SU-DHL-6 (cell line): Measurements from ENCODE around the gene CUX1.

Experiments used
- EZH2phosphoT487 ChIP-seq: fragments of 200-600 bp; sonication (generic), shearing (Covaris generic); conservative IDR thresholded peaks from 2 replicates; pipeline ENCODE4 v1.6.1; 2018; ENCODE audit warnings: mild to moderate bottlenecking, antibody characterized with exemption, low read length, moderate library complexity, mixed read lengths
- TF ChIP-seq, protein P1 (sequence below): fragments of 200-600 bp; sonication (generic); IDR thresholded peaks from one replicate; pipeline ENCODE4 v1.5.1; 2017; ENCODE audit warnings: antibody characterized with exemption, mild to moderate bottlenecking, low read length, moderate library complexity; ENCODE audit not compliant: insufficient read depth, poor library complexity, severe bottlenecking

DNA sequence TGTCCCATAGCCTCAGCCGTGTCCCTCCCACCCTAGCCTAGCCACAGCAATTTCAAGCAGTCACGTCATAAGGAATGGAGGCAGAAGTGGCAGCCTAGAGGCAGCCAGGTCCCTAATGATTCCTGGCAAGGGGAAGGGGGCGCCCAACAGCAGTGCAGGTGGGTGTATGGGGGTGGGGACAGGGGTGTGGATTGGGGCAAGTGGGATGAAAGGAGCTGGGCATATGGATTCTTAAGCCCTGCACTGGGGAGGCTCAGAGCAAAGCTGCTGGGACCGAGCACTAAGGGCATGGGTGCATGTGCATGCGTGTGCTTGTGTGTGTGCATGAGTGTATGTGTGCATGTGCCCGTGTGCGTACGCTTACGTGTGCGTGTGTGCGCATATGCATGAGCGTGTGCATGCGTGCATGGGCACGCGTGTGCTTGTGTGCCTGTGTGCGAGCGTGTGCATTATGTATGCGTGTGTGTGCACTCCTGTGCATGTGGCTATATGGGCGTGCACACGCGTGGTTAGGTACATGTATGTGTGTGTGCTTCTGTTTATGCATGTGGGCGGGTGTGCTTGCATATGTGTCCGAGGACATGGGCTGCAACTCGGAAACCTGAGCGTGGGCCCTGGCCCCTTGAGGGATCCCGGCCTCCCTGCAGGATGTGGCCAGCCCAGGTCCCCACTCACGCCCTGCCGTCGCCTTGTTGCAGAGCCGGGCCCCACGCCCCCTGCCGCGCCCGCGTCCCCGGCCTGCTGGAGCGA is 503.4 kb downstream of the CUX1 start:
- TF ChIP-seq, protein P1, sequence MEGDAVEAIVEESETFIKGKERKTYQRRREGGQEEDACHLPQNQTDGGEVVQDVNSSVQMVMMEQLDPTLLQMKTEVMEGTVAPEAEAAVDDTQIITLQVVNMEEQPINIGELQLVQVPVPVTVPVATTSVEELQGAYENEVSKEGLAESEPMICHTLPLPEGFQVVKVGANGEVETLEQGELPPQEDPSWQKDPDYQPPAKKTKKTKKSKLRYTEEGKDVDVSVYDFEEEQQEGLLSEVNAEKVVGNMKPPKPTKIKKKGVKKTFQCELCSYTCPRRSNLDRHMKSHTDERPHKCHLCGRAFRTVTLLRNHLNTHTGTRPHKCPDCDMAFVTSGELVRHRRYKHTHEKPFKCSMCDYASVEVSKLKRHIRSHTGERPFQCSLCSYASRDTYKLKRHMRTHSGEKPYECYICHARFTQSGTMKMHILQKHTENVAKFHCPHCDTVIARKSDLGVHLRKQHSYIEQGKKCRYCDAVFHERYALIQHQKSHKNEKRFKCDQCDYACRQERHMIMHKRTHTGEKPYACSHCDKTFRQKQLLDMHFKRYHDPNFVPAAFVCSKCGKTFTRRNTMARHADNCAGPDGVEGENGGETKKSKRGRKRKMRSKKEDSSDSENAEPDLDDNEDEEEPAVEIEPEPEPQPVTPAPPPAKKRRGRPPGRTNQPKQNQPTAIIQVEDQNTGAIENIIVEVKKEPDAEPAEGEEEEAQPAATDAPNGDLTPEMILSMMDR = no peak
- no peak for TF ChIP-seq EZH2phosphoT487
